ENCODE data around the gene NFYB.

Gene NFYB

GRCh38 chr12:104109446-104110271 is 28.4 kb downstream of the NFYB start:
- no peak for DNase-seq

GRCh38 chr12:104108755-104109445 is 29.1 kb downstream of the NFYB start:
- DNase-seq: peak; percentile 83 to 85

GRCh38 chr12:104106965-104107364 is 31.0 kb downstream of the NFYB start:
- DNase-seq: no peak

- no peak for DNase-seq
Measured at GRCh38 chr12:104105461-104105860, 32.5 kb downstream of the NFYB start.

GRCh38 chr12:104097954-104098353 is 40.1 kb downstream of the NFYB start:
- no peak for DNase-seq

GRCh38 chr12:104095289-104095688 is 42.7 kb downstream of the NFYB start:
- DNase-seq: no peak

- no peak for DNase-seq
Measured at GRCh38 chr12:104094284-104094683, 43.7 kb downstream of the NFYB start.

- DNase-seq: no peak
Measured at GRCh38 chr12:104091136-104091535, 46.9 kb downstream of the NFYB start.

- no peak for DNase-seq
Measured at GRCh38 chr12:104090685-104091084, 47.3 kb downstream of the NFYB start.

GRCh38 chr12:104083769-104084475 is 54.1 kb downstream of the NFYB start:
- DNase-seq: no peak

- DNase-seq: no peak
Measured at GRCh38 chr12:104080764-104081163, 57.2 kb downstream of the NFYB start.

GRCh38 chr12:104079024-104079423 is 59.0 kb downstream of the NFYB start:
- no peak for DNase-seq

GRCh38 chr12:104073699-104074098 is 64.3 kb downstream of the NFYB start:
- DNase-seq: no peak

- DNase-seq: no peak
Measured at GRCh38 chr12:104072099-104072498, 65.9 kb downstream of the NFYB start.

Data from NCI-H2081 (cell line).